Keratinocyte (primary cell): Measurements from ENCODE around the gene PARL.

Source experiments
- CTCF ChIP-seq, 3 experiments: IDR thresholded peaks in 1 of 3; conservative IDR thresholded peaks in 1 of 3; optimal IDR thresholded peaks in 1 of 3; 2 replicates in 2 of 3; 3 replicates in 1 of 3; pipeline versions ENCODE3 to v1.5.1; 2011; ENCODE audit warnings: low read length in 3 of 3, mild to moderate bottlenecking in 3 of 3, moderate library complexity in 2 of 3, control low read depth in 1 of 3, inconsistent platforms in 1 of 3; ENCODE audit not compliant: insufficient read depth in 2 of 3; ENCODE audit errors: extremely low read depth in 1 of 3
- EZH2 ChIP-seq: IDR thresholded peaks from one replicate; pipeline ENCODE4 v1.6.1; 2012; ENCODE audit warnings: inconsistent platforms, mild to moderate bottlenecking, low read length, moderate library complexity

GRCh38 chr3:183914856-183915255 is 30.2 kb upstream of the PARL start:
- no peak for TF ChIP-seq CTCF (optimal IDR thresholded peaks at IDR 0.05 in 1 of 3, IDR thresholded peaks at IDR 0.05 in 1 of 3, conservative IDR thresholded peaks at IDR 0.05 in 1 of 3; ENCODE audit: extremely low read depth in 1 of 3, insufficient read depth in 2 of 3, low read length in 3 of 3)
- no peak for TF ChIP-seq EZH2
